IMR-90 (cell line): ENCODE results near the gene UBA7. TPM values are rescaled to one million over a fixed set of nuclear protein-coding genes. Genes with fewer than 3 reads are reported as not detected.

ENCODE experiments used
- ATAC-seq: fragments of 200-7000 bp; cut with Tn5 transposase; 2 replicates; pipeline ENCODE4 v1.9.1; 2020; ENCODE audit warnings: low read depth, mild to moderate bottlenecking, moderate library complexity
- BruUV-seq: library from RNA; stranded (reverse); fragments of 400-500 nt; replicated peaks from 2 replicates; lab custom pipeline; 2021; lab: Mats Ljungman, UMichigan
- CTCF ChIA-PET: fragments of 300-600 bp; formaldehyde crosslinking; extraction: SDS; loops from one replicate; lab custom pipeline; 2021; ENCODE audit warnings: antibody characterized with exemption; lab: Yijun Ruan, JAX
- POLR2A ChIA-PET: fragments of 300-600 bp; sonication (Branson Sonifier 250); formaldehyde crosslinking; loops from one replicate; lab custom pipeline; 2022; ENCODE audit warnings: antibody characterized with exemption; ENCODE audit not compliant: unreplicated experiment; lab: Charles Lee
- DNase-seq: peaks from one replicate; pipeline ENCODE4 v3.0.0; 2013
- H2AFZ ChIP-seq: replicated peaks from 2 replicates; pipeline ENCODE3; 2013; ENCODE audit warnings: low read length, mild to moderate bottlenecking; ENCODE audit not compliant: poor library complexity
- H2AK5ac ChIP-seq: 2 replicates; pipeline ENCODE4 v1.6.1; 2013; ENCODE audit warnings: low read depth, low read length, inconsistent platforms
- H2AK9ac ChIP-seq: replicated peaks from 2 replicates; pipeline ENCODE3; 2013; ENCODE audit warnings: mild to moderate bottlenecking, low read depth, low read length, moderate library complexity; ENCODE audit not compliant: poor library complexity
- H2BK120ac ChIP-seq: 2 replicates; pipeline ENCODE4 v1.6.1; 2013; ENCODE audit warnings: low read depth, low read length, inconsistent platforms
- H2BK15ac ChIP-seq: 3 replicates; pipeline ENCODE4 v1.6.1; 2013; ENCODE audit warnings: low read depth, low read length, inconsistent platforms
- H2BK20ac ChIP-seq: 2 replicates; pipeline ENCODE4 v1.6.1; 2013; ENCODE audit warnings: low read depth, mild to moderate bottlenecking, inconsistent platforms, low read length, moderate library complexity
- H2BK5ac ChIP-seq: 2 replicates; pipeline ENCODE4 v1.6.1; 2013; ENCODE audit warnings: mild to moderate bottlenecking, low read depth, low read length, inconsistent platforms; ENCODE audit not compliant: poor library complexity, severe bottlenecking
- H3K14ac ChIP-seq: replicated peaks from 2 replicates; pipeline ENCODE4 v1.6.1; 2013; ENCODE audit warnings: low read depth, low read length, inconsistent platforms
- H3K18ac ChIP-seq: 2 replicates; pipeline ENCODE4 v1.6.1; 2013; ENCODE audit warnings: low read depth, low read length, control low read depth
- H3K23ac ChIP-seq: 2 replicates; pipeline ENCODE4 v1.6.1; 2013; ENCODE audit warnings: low read depth, low read length, inconsistent platforms
- H3K27ac ChIP-seq: 2 replicates; pipeline ENCODE4 v1.5.1; 2013; ENCODE audit warnings: mild to moderate bottlenecking, control low read depth, low read length; ENCODE audit not compliant: insufficient read depth
- H3K27me3 ChIP-seq: 2 replicates; pipeline ENCODE4 v1.6.1; 2013; ENCODE audit warnings: low read length; ENCODE audit not compliant: control insufficient read depth, insufficient read depth
- H3K36me3 ChIP-seq: 2 replicates; pipeline ENCODE4 v1.6.1; 2013; ENCODE audit warnings: low read length, mixed read lengths; ENCODE audit not compliant: control insufficient read depth, insufficient read depth
- H3K4ac ChIP-seq: 2 replicates; pipeline ENCODE4 v1.6.1; 2013; ENCODE audit warnings: low read depth, low read length, inconsistent platforms
- H3K4me1 ChIP-seq: 2 replicates; pipeline ENCODE4 v1.6.1; 2013; ENCODE audit warnings: low read length, mixed read lengths; ENCODE audit not compliant: control insufficient read depth, insufficient read depth
- H3K4me2 ChIP-seq: 2 replicates; pipeline ENCODE4 v1.6.1; 2013; ENCODE audit warnings: low read depth, mild to moderate bottlenecking, control low read depth, low read length, moderate library complexity
- H3K4me3 ChIP-seq: 2 replicates; pipeline ENCODE4 v1.5.1; 2013; ENCODE audit warnings: low read depth, mild to moderate bottlenecking, control low read depth, low read length, moderate library complexity; ENCODE audit not compliant: insufficient read depth
- H3K56ac ChIP-seq: 2 replicates; pipeline ENCODE4 v1.6.1; 2013; ENCODE audit warnings: low read length, inconsistent platforms; ENCODE audit not compliant: insufficient read depth; ENCODE audit errors: extremely low read depth
- H3K79me1 ChIP-seq, 2 experiments: 2 replicates each; pipeline ENCODE4 v1.6.1; 2013; ENCODE audit warnings: low read length in 2 of 2, inconsistent platforms in 1 of 2, low read depth in 1 of 2
- H3K9ac ChIP-seq: 2 replicates; pipeline ENCODE4 v1.6.1; 2013; ENCODE audit warnings: low read depth, low read length, control low read depth
- H3K9me1 ChIP-seq: 2 replicates; pipeline ENCODE4 v1.6.1; 2013; ENCODE audit warnings: low read length, inconsistent platforms; ENCODE audit not compliant: insufficient read depth
- H3K9me3 ChIP-seq: 2 replicates; pipeline ENCODE4 v1.6.1; 2013; ENCODE audit warnings: low read length; ENCODE audit not compliant: control insufficient read depth, insufficient read depth
- H4K20me1 ChIP-seq: 2 replicates; pipeline ENCODE4 v1.6.1; 2013; ENCODE audit warnings: low read length, inconsistent platforms; ENCODE audit not compliant: insufficient read depth
- H4K5ac ChIP-seq: 2 replicates; pipeline ENCODE4 v1.6.1; 2013; ENCODE audit warnings: mild to moderate bottlenecking, low read depth, low read length, control low read depth
- H4K8ac ChIP-seq, 2 experiments: 2 replicates each; pipeline ENCODE4 v1.6.1; 2013; ENCODE audit warnings: low read depth in 2 of 2, low read length in 2 of 2, control low read depth in 1 of 2, inconsistent platforms in 1 of 2
- H4K91ac ChIP-seq: 2 replicates; pipeline ENCODE4 v1.6.1; 2013; ENCODE audit warnings: low read depth, low read length, inconsistent platforms; ENCODE audit not compliant: insufficient read depth
- BHLHE40 ChIP-seq: fragments of 150-350 bp; IDR thresholded peaks from 2 replicates; pipeline ENCODE4 v1.6.1; 2016; ENCODE audit warnings: mild to moderate bottlenecking, low read depth, low read length
- CEBPB ChIP-seq: IDR thresholded peaks from 2 replicates; pipeline ENCODE4 v1.6.1; 2012; ENCODE audit warnings: low read depth, low read length, improper control_type of control experiment
- CHD1 ChIP-seq: IDR thresholded peaks from 2 replicates; pipeline ENCODE4 v1.6.1; 2012; ENCODE audit warnings: low read depth, low read length, improper control_type of control experiment
- CTCF ChIP-seq: conservative IDR thresholded peaks from 2 replicates; pipeline ENCODE4 v1.5.1; 2012; ENCODE audit warnings: mild to moderate bottlenecking, low read depth, low read length, improper control_type of control experiment
- ELK1 ChIP-seq: fragments of 150-350 bp; IDR thresholded peaks from 2 replicates; pipeline ENCODE4 v1.6.1; 2016; ENCODE audit warnings: low read depth, mild to moderate bottlenecking, low read length, moderate library complexity, borderline replicate concordance
- FOS ChIP-seq: fragments of 150-350 bp; IDR thresholded peaks from 2 replicates; pipeline ENCODE4 v1.6.1; 2016; ENCODE audit warnings: low read depth, low read length
- MAFK ChIP-seq: IDR thresholded peaks from 2 replicates; pipeline ENCODE4 v1.6.1; 2012; ENCODE audit warnings: low read depth, low read length, improper control_type of control experiment
- MAZ ChIP-seq: IDR thresholded peaks from 2 replicates; pipeline ENCODE4 v1.6.1; 2012; ENCODE audit warnings: low read depth, mild to moderate bottlenecking, low read length, improper control_type of control experiment, moderate library complexity, borderline replicate concordance
- MXI1 ChIP-seq: IDR thresholded peaks from 2 replicates; pipeline ENCODE4 v1.6.1; 2012; ENCODE audit warnings: low read depth, mild to moderate bottlenecking, low read length, moderate library complexity, borderline replicate concordance
- NFE2L2 ChIP-seq: fragments of 150-350 bp; IDR thresholded peaks from 2 replicates; pipeline ENCODE4 v1.6.1; 2016; ENCODE audit warnings: low read depth, mild to moderate bottlenecking, low read length
- POLR2A ChIP-seq: IDR thresholded peaks from 2 replicates; pipeline ENCODE4 v1.6.1; 2012; ENCODE audit warnings: mild to moderate bottlenecking, low read depth, low read length
- RAD21 ChIP-seq: IDR thresholded peaks from 2 replicates; pipeline ENCODE4 v1.6.1; 2012; ENCODE audit warnings: low read length, improper control_type of control experiment
- RCOR1 ChIP-seq: IDR thresholded peaks from 2 replicates; pipeline ENCODE4 v1.6.1; 2012; ENCODE audit warnings: mild to moderate bottlenecking, low read length, improper control_type of control experiment; ENCODE audit not compliant: insufficient replicate concordance
- RFX5 ChIP-seq: IDR thresholded peaks from 2 replicates; pipeline ENCODE4 v1.8.0; 2012; ENCODE audit warnings: low read depth, mild to moderate bottlenecking, low read length, moderate library complexity
- SMC3 ChIP-seq: fragments of 150-350 bp; IDR thresholded peaks from 2 replicates; pipeline ENCODE4 v1.6.1; 2016; ENCODE audit warnings: low read depth, mild to moderate bottlenecking, antibody characterized with exemption, low read length, moderate library complexity
- USF2 ChIP-seq: fragments of 150-350 bp; IDR thresholded peaks from 2 replicates; pipeline ENCODE4 v1.6.1; 2017; ENCODE audit warnings: mild to moderate bottlenecking, antibody characterized with exemption, low read length, low read depth
- WGBS, 2 experiments: methylation state at CpG; one replicate each; pipeline versions ENCODE4 v1.1.5 to v1.1.7; 2013; ENCODE audit warnings: missing lambda C conversion rate in 2 of 2; ENCODE audit not compliant: insufficient read length in 1 of 2; ENCODE audit errors: extremely low coverage in 2 of 2; 5-methylcytosine and 5-hydroxymethylcytosine counted together
- dilution Hi-C: fragments of 300-500 bp; cut with HindIII; formaldehyde crosslinking; loops from one replicate; pipeline ENCODE4 v1.14.3; 2018; ENCODE audit warnings: low sequenced_read_pairs; ENCODE audit not compliant: unreplicated experiment
- in situ Hi-C: fragments of 300-500 bp; cut with MboI; formaldehyde crosslinking; loops from 3 replicates; pipeline ENCODE4 v1.14.3; 2019; ENCODE audit warnings: low sequenced_read_pairs, inconsistent platforms, mixed read lengths
- intact Hi-C: fragments of 100-400 bp; cut with micrococcal nuclease; formaldehyde crosslinking; loops from 2 replicates; pipeline ENCODE4 v1.10.0; 2022
- polyA plus RNA-seq, 3 experiments: library from polyadenylated mRNA; depleted of rRNA; stranded (reverse); fragments of >200 nt; gene quantifications; 2 replicates each; pipeline ENCODE4 v1.2.3, GENCODE V29; 2012; ENCODE audit warnings: low replicate concordance in 1 of 3
- total RNA-seq: library from RNA; depleted of rRNA; stranded (reverse); fragments of >200 nt; gene quantifications from 2 replicates; pipeline ENCODE4 v1.2.3, GENCODE V29; 2012

UBA7 gene
- total and polyA plus RNA-seq, 2 of the 4 experiments (the other 2 are of a cell fraction), result 18.6 to 57.8 TPM

- CTCF ChIA-PET, result no interaction called here
Observed at GRCh38 chr3:49787536-49787935, 26.2 kb downstream of the UBA7 start.

More at GRCh38 chr3:49787536-49787935, 26.2 kb downstream of the UBA7 start:
- Histone ChIP-seq H3K4ac (no peak overlapping the region), H2BK15ac (no peak overlapping the region), H2BK120ac (no peak overlapping the region), H3K4me3 (no peak overlapping the region), H4K8ac (peak overlapping the region; percentile 92 to 99; a peak in 3 of 4 replicates), H3K27me3 (peaks cover 3% of the 10 kb centered on the region; the same call in 1 of the 2 replicates), H3K56ac (no peak overlapping the region), H2AK5ac (0 out of 2 replicates have a peak overlapping the region, but pooled peaks have one; percentile 84), H3K4me2 (no peak overlapping the region), H3K27ac (no peak overlapping the region), H3K23ac (no peak overlapping the region), H3K9ac (no peak overlapping the region), H2BK20ac (no peak overlapping the region), H4K20me1 (peaks cover 6% of the 10 kb centered on the region; the same call in 1 of the 2 replicates), H3K14ac (no peak overlapping the region), H2BK5ac (no peak overlapping the region), H4K5ac (peak overlapping the region; percentile 92; the same call in 1 of the 2 replicates), H3K9me3 (no peaks in the 10 kb centered on the region), H3K9me1 (peaks cover 5% of the 10 kb centered on the region), H3K79me1 (peaks cover 4 to 36% of the 10 kb centered on the region in 2 experiments), H2AK9ac (no peak overlapping the region), H3K4me1 (peaks cover 7% of the 10 kb centered on the region), H4K91ac (no peak overlapping the region), H3K18ac (no peak overlapping the region), H3K36me3 (peaks cover 5% of the 10 kb centered on the region; the same call in 1 of the 2 replicates), H2AFZ (no peak overlapping the region)
- no TSS peak for BruUV-seq
- 100% methylated on average over 3 of the region's 5 CpGs; no CpG with 5 or more reads in 1 of the 2 experiments for WGBS, 2 experiments
- DNase-seq, result no peak
- POLR2A ChIA-PET, result no interaction called here
- no peak for ATAC-seq
- TF ChIP-seq CTCF (no peak), CEBPB (no peak), RCOR1 (no peak), MXI1 (no peak), SMC3 (no peak), MAFK (no peak), POLR2A (no peak), FOS (no peak), CHD1 (no peak), RFX5 (no peak), BHLHE40 (no peak), ELK1 (no peak), USF2 (no peak), NFE2L2 (no peak), RAD21 (no peak), MAZ (no peak)
- dilution Hi-C loops, result no loop called here
- intact Hi-C loops, result no loop called here
- in situ Hi-C loops, result no loop called here
